CD14-positive monocyte (primary cell): ENCODE data around the gene WWOX. TPM values are rescaled to one million over a fixed set of nuclear protein-coding genes. Genes with fewer than 3 reads are reported as not detected.

Experiments used
- DNase-seq, 3 donors: peaks; one replicate each; pipeline ENCODE4 v3.0.0-alpha.2; 2011 to 2022
- H2AFZ ChIP-seq: 2 replicates; pipeline ENCODE4 v1.6.0; 2012; ENCODE audit warnings: mild to moderate bottlenecking, low read depth, low read length, inconsistent platforms; ENCODE audit not compliant: insufficient read depth, poor library complexity, severe bottlenecking
- H3K27ac ChIP-seq, 2 donors: 1 replicate in 1 of 2; 2 replicates in 1 of 2; pipeline ENCODE4 v1.5.1; 2012 to 2013; ENCODE audit warnings: low read length in 2 of 2, control low read depth in 1 of 2, inconsistent platforms in 1 of 2, low read depth in 1 of 2, mild to moderate bottlenecking in 1 of 2
- H3K27me3 ChIP-seq, 2 donors: one replicate each; pipeline versions ENCODE4 v1.6.0 to v1.6.1; 2011 to 2013; ENCODE audit warnings: low read length in 2 of 2; ENCODE audit not compliant: control insufficient read depth in 2 of 2, insufficient read depth in 2 of 2
- H3K36me3 ChIP-seq, 2 donors: replicated peaks in 1 of 2; 1 replicate in 1 of 2; 2 replicates in 1 of 2; pipeline versions ENCODE4 v1.5.1 to v1.6.1; 2012 to 2013; ENCODE audit warnings: low read length in 2 of 2, control low read depth in 1 of 2, inconsistent platforms in 1 of 2, mild to moderate bottlenecking in 1 of 2; ENCODE audit not compliant: insufficient read depth in 2 of 2, control insufficient read depth in 1 of 2
- H3K4me1 ChIP-seq, 2 donors: 1 replicate in 1 of 2; 2 replicates in 1 of 2; pipeline versions ENCODE4 v1.5.1 to v1.6.1; 2012 to 2013; ENCODE audit warnings: low read length in 2 of 2, control low read depth in 1 of 2, inconsistent platforms in 1 of 2, mild to moderate bottlenecking in 1 of 2, moderate library complexity in 1 of 2; ENCODE audit not compliant: insufficient read depth in 2 of 2, control insufficient read depth in 1 of 2
- H3K4me2 ChIP-seq: replicated peaks from 2 replicates; pipeline ENCODE3; 2012; ENCODE audit warnings: low read length, moderate library complexity, mild to moderate bottlenecking; ENCODE audit not compliant: poor library complexity, severe bottlenecking; ENCODE audit errors: extremely low read depth
- H3K4me3 ChIP-seq, 3 experiments: fragments of 200-600 bp in 1 of 3; sonication (generic) in 1 of 3; replicated peaks in 1 of 3; 1 replicate in 2 of 3; 2 replicates in 1 of 3; pipeline ENCODE4 v1.5.1; 2011 to 2013; ENCODE audit warnings: low read length in 3 of 3, mild to moderate bottlenecking in 3 of 3, control low read depth in 2 of 3, low read depth in 2 of 3, inconsistent platforms in 1 of 3, moderate library complexity in 1 of 3
- H3K79me2 ChIP-seq: 2 replicates; pipeline ENCODE4 v1.6.0; 2012; ENCODE audit warnings: mild to moderate bottlenecking, control low read depth, inconsistent platforms, low read length, moderate library complexity; ENCODE audit not compliant: insufficient read depth
- H3K9ac ChIP-seq: 2 replicates; pipeline ENCODE4 v1.6.0; 2017; ENCODE audit warnings: low read length, mild to moderate bottlenecking; ENCODE audit not compliant: insufficient read depth, poor library complexity, severe bottlenecking
- H3K9me3 ChIP-seq, 2 donors: replicated peaks in 1 of 2; 1 replicate in 1 of 2; 2 replicates in 1 of 2; pipeline versions ENCODE4 v1.5.1 to v1.6.1; 2012 to 2013; ENCODE audit warnings: low read length in 2 of 2, control low read depth in 1 of 2; ENCODE audit not compliant: control insufficient read depth in 1 of 2, insufficient read depth in 1 of 2
- H4K20me1 ChIP-seq: 2 replicates; pipeline ENCODE4 v1.6.0; 2012; ENCODE audit warnings: mild to moderate bottlenecking, low read length, control low read depth, moderate library complexity; ENCODE audit not compliant: insufficient read depth
- H3K27ac Mint-ChIP-seq, 7 donors: one replicate each; pipeline ENCODE4 v1.8.0; 2020; ENCODE audit warnings: mild to moderate bottlenecking in 7 of 7, mixed read lengths in 7 of 7, moderate library complexity in 6 of 7, inconsistent platforms in 2 of 7
- H3K27me3 Mint-ChIP-seq, 3 donors: one replicate each; pipeline ENCODE4 v1.8.0; 2021 to 2022; ENCODE audit warnings: low read depth in 3 of 3, mild to moderate bottlenecking in 3 of 3, mixed read lengths in 3 of 3, moderate library complexity in 3 of 3, inconsistent platforms in 1 of 3
- H3K36me3 Mint-ChIP-seq, 2 donors: one replicate each; pipeline ENCODE4 v1.8.0; 2020; ENCODE audit warnings: mixed read lengths in 2 of 2, inconsistent platforms in 1 of 2, mild to moderate bottlenecking in 1 of 2
- H3K4me1 Mint-ChIP-seq: one replicate; pipeline ENCODE4 v1.8.0; 2020; ENCODE audit warnings: mild to moderate bottlenecking, mixed read lengths
- H3K4me3 Mint-ChIP-seq, 2 donors: one replicate each; pipeline ENCODE4 v1.8.0; 2020; ENCODE audit warnings: mild to moderate bottlenecking in 2 of 2, mixed read lengths in 2 of 2, moderate library complexity in 1 of 2
- H3K9me3 Mint-ChIP-seq, 7 donors: one replicate each; pipeline ENCODE4 v1.8.0; 2020 to 2022; ENCODE audit warnings: mixed read lengths in 7 of 7, mild to moderate bottlenecking in 6 of 7, moderate library complexity in 6 of 7, inconsistent platforms in 2 of 7
- CTCF ChIP-seq: fragments of 200-600 bp; IDR thresholded peaks from one replicate; pipeline ENCODE4 v1.8.0; 2022; ENCODE audit warnings: antibody characterized with exemption, mild to moderate bottlenecking
- WGBS: methylation state at CpG from one replicate; pipeline ENCODE4 v1.1.5; 2013; ENCODE audit warnings: missing lambda C conversion rate; ENCODE audit not compliant: insufficient coverage; 5-methylcytosine and 5-hydroxymethylcytosine counted together
- intact Hi-C, 2 donors: fragments of 100-400 bp; cut with micrococcal nuclease; formaldehyde crosslinking; loops; one replicate each; pipeline versions ENCODE4 v1.15.0 to v1.15.1; 2023
- polyA plus RNA-seq, 3 donors: library from polyadenylated mRNA; depleted of rRNA in 1 of 3; unstranded in 2 of 3; stranded (reverse) in 1 of 3; fragments of 300-500 nt in 2 of 3; fragments of >200 nt in 1 of 3; fragmentation: Illumina TruSeq in 2 of 3; gene quantifications; 1 replicate in 2 of 3; 2 replicates in 1 of 3; pipeline ENCODE4 v1.2.3, GENCODE V29; 2012 to 2021

Gene WWOX
- polyA plus RNA-seq, 3 donors: 4.0 to 7.0 (median 6.3) TPM

- peaks cover 39 to 45% of the 10 kb centered on the region in 2 donors for H3K36me3 Mint-ChIP-seq
Observed at GRCh38 chr16:78115659-78116058, 16.2 kb downstream of the WWOX start.

GRCh38 chr16:78116946-78117345 lies 17.5 kb downstream of the WWOX start:
- Histone ChIP-seq H3K79me2 (no peaks in the 10 kb centered on the region), H3K4me3 (no peak overlapping the region), H3K4me2 (no peak overlapping the region), H3K27me3 (no peaks in the 10 kb centered on the region), H3K27ac (no peak overlapping the region), H2AFZ (no peak overlapping the region), H3K9ac (no peak overlapping the region), H4K20me1 (no peaks in the 10 kb centered on the region), H3K36me3 (peaks cover 12 to 15% of the 10 kb centered on the region in 2 donors), H3K9me3 (no peaks in the 10 kb centered on the region), H3K4me1 (no peaks in the 10 kb centered on the region)
- peaks cover 0 to 3% (median 0%) of the 10 kb centered on the region in 3 donors for H3K27me3 Mint-ChIP-seq
- peaks cover 6% of the 10 kb centered on the region for H3K4me1 Mint-ChIP-seq
- no peak for TF ChIP-seq CTCF
- H3K4me3 Mint-ChIP-seq: no peak overlapping the region
- no peak for DNase-seq
- 60% methylated on average over 1 of the region's 4 CpGs for WGBS
- H3K36me3 Mint-ChIP-seq: peaks cover 34 to 43% of the 10 kb centered on the region in 2 donors
- intact Hi-C loops: loop anchor here in 1 of 2 donors (10.0 kb wide), 1 partner anchor 1488 kb away; the partner anchor contains the start of gene MAF
- no peak overlapping the region for H3K27ac Mint-ChIP-seq
- H3K9me3 Mint-ChIP-seq: no peaks in the 10 kb centered on the region

More at GRCh38 chr16:78115659-78116058, 16.2 kb downstream of the WWOX start:
- H3K79me2 ChIP-seq: no peaks in the 10 kb centered on the region
- intact Hi-C loops: loop anchor here in 1 of 2 donors (10.0 kb wide), 1 partner anchor 1489 kb away; the partner anchor contains the start of gene MAF
- 100% methylated on average over 2 of the region's 5 CpGs for WGBS
- no peaks in the 10 kb centered on the region for H3K27me3 ChIP-seq
- Mint-ChIP-seq H3K9me3 (no peaks in the 10 kb centered on the region), H3K27me3 (peaks cover 0 to 1% (median 0%) of the 10 kb centered on the region in 3 donors), H3K27ac (no peak overlapping the region), H3K4me3 (no peak overlapping the region), H3K4me1 (peaks cover 6% of the 10 kb centered on the region)
- no peak overlapping the region for H3K9ac ChIP-seq
- DNase-seq: no peak
- no peaks in the 10 kb centered on the region for H3K9me3 ChIP-seq
- no peak overlapping the region for H3K4me2 ChIP-seq
- no peak for TF ChIP-seq CTCF
- H3K4me1 ChIP-seq: no peaks in the 10 kb centered on the region
- H3K36me3 ChIP-seq: peaks cover 13 to 16% of the 10 kb centered on the region in 2 donors
- H2AFZ ChIP-seq: no peak overlapping the region
- no peak overlapping the region for H3K27ac ChIP-seq
- no peaks in the 10 kb centered on the region for H4K20me1 ChIP-seq
- no peak overlapping the region for H3K4me3 ChIP-seq
